Measurements from ENCODE around the gene ENKUR.
"Not testable (repeated sequence)": the region's sequence is repeated elsewhere in the genome, so short reads cannot be mapped to it uniquely, and the experiment has no call there.

ENKUR gene

DNA sequence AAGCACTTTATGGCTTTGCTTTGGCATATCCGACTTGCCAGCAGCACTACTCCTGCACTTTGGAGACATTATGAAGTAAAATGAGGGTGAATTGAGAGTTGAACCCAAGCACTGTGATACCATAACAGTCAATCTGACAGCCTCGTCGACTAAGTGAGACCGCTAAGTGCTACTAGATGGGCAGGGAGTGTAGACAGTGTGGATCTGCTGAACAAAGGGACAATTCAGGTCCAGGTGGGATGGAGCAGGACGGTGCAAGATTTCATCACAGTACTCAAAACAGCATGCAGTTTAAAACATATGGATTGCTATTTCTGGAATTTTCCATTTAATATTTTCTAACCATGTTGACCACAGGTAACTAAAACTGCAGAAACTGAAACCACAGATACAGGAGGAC, 42.8 kb downstream of the ENKUR start:
- DNase-seq (ENCODE audit: low read depth): no peak

DNA sequence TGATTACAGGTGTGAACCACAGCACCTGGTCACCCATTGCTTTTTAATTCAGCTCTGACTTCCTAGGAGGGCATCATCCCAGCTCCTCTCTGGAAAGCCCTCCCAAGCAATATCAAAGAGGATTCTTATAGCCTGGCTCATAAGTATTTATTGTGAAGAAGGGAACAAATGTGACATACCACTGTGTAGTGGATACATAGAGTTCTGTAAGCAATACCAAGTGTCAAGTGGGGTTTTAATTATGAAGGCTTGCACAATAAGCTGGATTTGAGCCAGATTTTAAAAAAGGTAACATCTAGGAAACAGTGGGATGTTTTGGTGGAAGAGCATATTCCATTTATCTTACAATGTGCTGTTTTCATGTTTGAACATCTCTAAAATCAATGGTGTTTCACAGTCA, 44.6 kb downstream of the ENKUR start:
- DNase-seq (ENCODE audit: low read depth): no peak

DNA sequence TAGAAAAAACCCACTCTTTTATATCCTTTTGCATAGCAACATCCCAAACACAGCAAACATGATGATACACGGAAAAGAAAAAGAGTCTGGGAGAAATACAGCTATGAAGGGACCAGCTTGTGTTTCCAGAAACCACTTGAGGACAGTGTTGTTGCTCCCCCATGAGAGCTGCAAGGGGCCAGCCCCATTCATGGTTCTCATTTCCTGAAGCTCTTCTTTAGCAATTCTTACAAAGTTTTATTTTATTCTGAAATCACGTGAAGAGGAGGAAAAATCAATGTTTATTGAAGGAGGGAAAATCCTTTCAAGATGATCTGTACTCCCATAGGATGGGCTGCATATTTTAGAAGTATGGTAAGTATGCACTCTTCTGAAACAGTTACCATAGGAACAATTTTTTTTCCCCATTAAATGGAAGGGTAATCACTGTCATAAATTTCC, 46.1 kb downstream of the ENKUR start:
- DNase-seq (ENCODE audit: low read depth): no peak

DNA sequence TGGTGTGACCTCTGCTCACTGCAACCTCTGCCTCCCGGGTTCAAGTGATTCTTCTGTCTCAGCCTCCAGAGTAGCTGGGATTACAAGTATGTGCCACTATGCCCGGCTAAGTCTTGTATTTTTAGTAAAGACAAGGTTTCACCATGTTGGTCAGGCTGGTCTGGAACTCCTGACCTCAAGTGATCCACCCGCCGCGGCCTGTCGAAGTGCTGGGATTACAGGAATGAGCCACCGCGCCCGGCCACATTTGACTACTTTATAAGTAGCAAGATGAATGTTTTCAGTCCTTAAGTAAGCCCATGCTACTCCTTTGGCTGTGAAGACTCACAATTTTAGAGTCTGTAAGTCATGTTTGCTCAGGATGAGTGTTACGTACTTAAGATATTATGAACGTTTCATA, 47.0 kb downstream of the ENKUR start:
- not testable (repeated sequence) for DNase-seq (ENCODE audit: low read depth)

DNA sequence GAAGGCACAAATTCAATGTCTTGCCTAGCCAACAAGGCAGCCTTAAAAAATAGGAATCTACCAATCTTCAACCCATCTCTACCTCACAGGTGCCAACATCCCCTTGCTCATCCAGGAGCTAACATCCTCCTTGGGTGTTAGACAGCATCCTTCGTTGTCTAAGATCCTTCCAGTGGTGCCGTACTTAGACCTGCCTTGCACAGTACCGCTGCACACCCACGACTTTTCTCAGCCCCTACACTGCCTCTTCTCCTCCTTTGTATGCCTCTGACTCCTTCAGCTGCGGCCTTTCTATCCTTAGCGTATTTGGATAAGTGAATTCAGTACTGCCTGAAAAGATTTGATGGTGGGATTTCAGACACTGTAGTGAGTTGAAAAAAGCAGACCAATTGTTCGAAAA, 47.6 kb downstream of the ENKUR start:
- DNase-seq (ENCODE audit: low read depth): no peak

DNA sequence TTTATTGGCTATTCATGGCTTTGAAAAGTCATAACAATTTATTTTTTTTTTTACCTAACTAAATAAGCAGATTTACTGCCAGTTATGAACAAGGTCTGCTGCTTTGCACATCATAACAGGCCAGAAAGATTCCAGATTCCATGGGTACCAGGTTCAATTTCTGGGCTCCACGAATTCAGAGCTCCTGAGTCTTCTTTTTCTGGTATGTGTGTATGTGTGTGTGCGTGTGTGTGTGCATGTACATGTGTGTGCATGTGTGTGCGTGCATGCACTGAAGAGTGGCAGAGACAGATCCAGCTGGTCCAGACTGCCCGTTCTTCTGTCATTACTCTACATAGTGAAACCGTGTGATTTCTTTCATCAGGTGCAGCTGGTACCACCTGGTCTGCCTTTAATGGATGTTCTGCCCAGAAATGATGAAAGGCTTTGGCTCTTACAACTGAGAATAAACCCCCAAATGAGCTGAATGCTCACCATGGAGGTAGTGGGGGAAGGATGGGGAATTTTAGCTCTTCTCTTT, 48.9 kb downstream of the ENKUR start:
- no peak for DNase-seq (ENCODE audit: low read depth)

DNA sequence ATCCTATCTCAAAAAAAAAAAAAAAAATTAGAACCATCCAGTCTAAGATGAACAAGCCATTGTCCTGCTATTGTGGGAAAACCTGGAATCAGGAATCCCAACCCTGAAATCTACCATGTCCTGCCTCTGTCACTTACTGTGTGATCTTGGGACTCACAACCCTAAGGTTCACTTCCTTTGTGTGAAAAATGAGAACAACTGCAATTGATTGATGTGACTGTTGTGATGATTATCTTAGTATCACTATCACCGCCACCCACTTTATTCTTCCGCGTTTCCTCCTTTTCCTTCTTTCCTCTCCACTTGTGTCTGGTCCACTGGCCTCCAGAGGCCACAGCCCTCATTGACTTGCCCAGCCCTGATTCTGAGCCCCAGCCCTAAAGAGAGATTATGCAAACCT, 50.9 kb downstream of the ENKUR start:
- DNase-seq (ENCODE audit: low read depth): no peak

DNA sequence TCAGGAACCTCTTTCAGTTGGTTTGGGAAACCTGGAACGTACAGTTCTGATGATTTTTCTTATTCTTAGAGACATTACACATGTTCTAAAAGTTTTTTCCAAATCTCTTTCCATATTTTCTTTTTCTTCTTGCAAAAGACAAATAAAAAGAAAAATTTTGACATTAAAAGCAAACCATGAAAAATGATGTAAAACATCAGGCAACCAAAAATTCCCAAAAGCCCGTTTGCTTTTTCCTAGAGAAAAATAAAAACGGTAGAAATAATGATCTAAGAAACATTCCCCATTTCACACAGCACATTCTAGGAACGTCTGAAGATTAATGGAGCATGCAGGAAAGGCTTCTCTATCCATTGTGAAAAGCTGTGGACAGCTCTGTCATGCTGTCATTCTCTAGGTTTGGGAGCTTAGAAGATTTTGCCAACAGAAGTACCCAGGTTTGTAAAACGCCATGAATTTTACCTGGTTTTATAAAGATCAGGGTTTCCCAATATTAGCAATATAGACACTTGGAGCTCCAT, 52.4 kb downstream of the ENKUR start:
- no peak for DNase-seq (ENCODE audit: low read depth)

DNA sequence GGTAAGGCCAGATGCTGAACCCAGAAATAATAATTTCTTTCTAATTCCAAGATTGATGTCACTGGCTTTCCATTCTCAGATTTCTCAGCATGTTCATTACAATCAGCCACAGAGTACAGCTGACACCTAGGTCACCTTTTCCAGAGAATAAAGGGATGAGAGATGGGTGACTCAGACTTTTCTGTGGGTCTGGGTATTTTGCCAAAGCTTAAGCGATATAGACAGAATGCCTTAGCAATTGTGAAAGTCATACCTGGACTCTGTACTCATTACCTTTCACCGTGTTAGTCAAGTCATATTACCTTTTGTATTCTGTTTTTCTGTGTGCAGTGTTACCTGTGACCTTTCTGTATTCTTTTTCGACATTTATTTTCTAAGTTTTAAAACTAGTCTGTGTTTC, 53.0 kb downstream of the ENKUR start:
- no peak for DNase-seq (ENCODE audit: low read depth)

DNA sequence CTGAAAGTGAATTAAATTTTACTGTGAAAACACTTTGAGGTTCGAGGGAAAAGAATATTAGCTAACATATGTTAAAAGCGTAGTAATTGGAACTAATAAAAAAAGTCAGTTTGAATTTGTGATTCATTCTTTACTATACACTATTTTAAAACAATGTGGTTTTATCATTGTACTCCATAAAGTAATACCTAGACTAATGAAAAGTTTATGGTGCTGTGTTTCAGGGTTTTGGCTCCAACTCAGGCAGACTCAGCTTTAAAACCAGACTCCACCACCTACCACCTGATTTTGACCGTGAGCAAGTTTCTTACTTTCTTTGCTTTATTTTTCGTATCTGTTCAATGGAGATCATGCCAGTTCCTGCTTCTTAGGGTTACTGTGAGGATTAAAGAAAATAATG, 54.4 kb downstream of the ENKUR start:
- no peak for DNase-seq (ENCODE audit: low read depth)

DNA sequence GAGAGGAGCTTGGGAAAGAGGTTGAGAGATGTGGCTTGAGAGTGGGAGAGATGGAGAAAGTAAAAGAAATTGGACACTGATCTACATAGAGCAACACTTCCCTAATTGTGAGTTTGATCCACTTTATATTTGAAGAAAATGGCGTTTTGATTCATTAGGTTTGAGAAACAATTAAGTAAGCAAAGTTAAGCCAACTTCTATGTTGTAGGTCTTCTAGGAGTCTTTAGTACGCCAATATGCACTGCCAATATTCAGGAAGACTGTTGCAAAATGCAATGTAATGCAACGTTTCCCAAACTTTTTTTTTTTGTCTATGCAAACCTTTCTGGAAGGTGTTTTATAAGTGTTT, 56.6 kb downstream of the ENKUR start:
- no peak for DNase-seq (ENCODE audit: low read depth)

DNA sequence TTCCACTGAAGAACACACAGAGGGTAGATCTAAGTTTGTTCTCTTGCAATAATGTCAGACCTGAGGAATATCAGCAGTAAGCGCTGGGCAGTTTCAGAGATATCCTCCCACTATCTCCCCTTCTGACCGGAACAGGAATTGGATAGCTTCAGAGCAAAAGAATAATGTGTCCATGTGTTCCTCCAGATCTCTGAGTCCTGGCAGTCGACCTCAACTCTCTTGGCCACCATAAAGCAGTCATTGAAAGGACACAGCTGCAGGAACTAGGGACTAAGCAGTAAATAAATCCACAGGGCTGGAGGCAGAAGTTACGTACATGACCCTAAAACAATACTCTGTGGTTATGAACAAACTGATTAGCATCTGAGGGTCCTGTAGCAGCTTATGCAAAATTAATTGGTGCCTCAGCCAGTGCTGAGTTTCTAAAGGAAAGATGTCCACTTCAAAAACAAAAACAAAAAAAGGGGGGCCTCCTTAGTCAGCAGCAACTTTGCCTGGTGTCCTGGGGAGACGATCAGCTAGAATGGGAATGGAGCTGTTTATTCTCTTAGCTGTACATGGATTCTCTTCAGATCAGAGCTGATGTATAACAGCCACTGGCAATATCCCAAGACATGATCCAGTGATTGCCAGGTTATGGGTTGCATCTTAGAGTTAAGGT, 57.1 kb downstream of the ENKUR start:
- DNase-seq (ENCODE audit: low read depth): no peak

DNA sequence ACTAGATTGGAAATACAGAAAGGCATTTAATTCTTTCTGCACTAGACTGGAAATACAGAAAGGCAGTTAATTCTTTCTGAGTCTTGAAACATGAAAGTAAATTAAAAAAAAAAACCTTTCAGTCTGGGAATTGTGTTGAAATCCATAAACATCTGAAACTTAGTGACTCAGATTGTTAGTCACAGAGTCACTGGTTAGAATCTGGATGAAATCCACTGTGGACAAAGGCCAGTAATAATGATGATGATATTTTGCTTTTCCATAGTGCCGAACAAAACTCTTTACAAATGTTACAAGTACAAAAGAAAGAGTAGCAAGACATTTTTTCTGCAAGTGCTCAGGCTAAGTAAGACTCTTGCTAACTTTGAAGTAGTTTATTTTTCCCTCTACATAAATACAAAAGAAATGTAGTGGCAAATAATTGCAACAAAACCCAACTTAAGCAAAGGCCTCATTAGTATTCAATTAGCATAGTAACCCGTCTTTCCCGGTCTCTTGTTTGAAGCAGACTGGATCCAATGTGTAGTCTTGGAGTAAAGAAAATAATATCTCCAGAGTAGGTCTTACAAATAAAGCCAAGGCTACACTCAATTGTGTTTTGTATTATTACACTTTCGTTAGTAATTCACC, 57.8 kb downstream of the ENKUR start:
- no peak for DNase-seq (ENCODE audit: low read depth)

DNA sequence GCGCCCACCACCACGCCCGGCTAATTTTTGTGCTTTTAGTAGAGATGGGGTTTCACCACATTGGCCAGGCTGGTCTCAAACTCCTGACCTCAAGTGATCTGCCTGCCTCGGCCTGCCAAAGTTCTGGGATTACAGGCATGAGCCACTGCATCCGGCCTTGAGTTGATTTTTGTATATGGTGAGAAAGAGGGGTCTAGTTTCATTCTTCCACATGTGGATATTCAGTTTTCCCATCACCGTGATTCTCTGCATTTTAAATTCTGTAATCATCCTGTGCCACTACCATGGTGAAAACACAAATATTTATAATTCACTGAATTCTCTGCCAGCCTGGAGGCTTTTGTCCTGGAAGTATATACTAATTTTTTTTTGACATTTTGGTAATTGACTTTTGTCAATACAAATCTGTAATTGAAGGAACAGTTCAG, 58.3 kb downstream of the ENKUR start:
- not testable (repeated sequence) for DNase-seq (ENCODE audit: low read depth)

DNA sequence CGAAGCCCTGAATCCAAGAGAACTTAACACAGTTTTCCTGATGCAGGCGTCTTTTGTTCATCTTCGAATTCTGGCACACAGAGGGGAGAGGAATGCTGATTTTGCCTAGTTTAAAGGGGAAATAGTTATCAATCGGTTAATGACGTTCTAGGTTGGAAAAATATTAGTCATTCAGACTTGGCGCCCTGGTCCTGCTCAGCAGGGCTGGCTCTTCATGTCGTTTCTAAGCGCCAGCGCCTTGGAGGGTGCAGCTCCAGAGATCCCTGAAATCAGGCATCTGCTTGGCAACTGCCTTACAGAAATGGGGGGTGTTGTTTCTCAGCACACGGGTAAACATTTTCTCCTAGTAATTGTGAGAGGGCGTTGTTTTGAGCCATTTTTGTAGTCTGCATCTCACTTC, 62.3 kb downstream of the ENKUR start:
- no peak for DNase-seq (ENCODE audit: low read depth)

DNA sequence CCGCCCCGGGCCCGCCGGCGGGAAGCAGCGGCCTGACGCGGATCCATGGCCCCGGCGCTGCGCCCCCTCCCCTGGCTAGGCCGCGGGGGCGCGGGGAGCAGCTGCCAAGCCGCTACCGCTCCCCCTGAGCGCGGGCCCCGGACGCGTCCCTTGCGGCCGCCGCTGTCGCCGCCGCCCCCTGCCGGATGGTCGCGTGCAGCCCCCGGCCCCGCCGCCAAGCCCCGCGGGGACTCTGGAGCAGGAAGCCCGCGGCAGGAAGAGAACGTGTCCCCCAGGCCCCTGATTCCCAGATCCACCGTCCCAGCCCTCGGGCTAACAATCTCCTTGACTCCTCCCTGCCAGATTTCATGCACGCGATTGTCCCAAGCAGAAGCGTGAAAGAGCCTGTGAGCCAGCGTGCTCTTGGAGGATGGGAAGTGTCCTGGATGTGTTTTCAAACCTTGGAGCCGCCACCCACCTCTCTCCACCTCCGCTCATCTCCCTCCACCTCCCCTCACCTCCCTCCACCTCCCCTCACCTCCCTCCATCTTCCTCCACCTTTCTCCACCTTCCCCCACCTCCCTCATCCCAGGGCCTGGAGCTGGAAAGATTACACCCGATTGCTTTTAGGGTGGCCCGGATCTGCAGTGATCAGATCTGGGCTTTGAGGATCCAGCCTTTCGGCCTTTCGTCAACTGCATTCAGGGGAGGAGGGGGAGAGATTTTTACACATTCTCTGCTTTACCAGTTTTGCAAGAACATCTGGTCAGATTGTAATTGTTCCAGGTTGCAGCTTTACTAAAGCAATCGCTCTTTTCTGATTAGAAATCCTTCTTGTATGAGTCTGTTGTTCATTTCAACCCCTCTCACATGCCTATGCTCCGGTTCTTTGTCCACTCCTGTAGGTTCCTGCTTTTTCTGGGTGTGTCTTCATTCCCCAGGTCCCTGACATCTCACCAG, 63.0 kb downstream of the ENKUR start:
- DNase-seq (ENCODE audit: low read depth): peak; percentile 36

DNA sequence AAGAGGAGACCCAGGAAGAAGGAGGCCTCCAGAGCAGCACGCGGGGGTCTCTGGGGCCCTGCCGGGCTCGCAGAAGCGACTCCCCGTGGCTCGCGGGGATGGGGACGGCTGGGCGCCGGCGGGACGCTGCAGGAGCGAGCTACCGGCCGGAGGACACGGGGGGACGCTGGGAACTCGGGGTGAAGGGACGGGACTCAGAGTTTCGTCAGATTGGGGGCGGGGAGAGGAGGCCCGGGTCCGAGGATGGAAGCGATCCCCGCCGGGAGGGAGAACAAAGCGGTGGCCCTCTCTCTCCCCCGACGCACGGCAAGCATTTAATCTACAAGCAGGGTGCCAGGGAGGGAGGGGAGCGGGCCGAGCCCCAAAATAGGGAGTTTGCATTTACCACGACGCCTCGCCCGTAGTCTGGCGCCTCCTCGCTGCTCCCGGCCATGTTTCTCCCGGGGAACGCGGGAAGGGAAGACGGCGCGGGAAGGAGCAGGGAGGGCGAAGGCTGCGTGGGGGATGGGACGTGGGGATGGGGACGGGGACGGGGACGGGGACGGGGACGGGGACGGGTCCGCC, 63.7 kb downstream of the ENKUR start, which contains the start of gene PRTFDC1:
TSS of gene PRTFDC1 (minus strand) at position 464 of the 564 bp plus-strand sequence. CDS start at position 433, 31 bp downstream.
- DNase-seq (ENCODE audit: low read depth): no peak

DNA sequence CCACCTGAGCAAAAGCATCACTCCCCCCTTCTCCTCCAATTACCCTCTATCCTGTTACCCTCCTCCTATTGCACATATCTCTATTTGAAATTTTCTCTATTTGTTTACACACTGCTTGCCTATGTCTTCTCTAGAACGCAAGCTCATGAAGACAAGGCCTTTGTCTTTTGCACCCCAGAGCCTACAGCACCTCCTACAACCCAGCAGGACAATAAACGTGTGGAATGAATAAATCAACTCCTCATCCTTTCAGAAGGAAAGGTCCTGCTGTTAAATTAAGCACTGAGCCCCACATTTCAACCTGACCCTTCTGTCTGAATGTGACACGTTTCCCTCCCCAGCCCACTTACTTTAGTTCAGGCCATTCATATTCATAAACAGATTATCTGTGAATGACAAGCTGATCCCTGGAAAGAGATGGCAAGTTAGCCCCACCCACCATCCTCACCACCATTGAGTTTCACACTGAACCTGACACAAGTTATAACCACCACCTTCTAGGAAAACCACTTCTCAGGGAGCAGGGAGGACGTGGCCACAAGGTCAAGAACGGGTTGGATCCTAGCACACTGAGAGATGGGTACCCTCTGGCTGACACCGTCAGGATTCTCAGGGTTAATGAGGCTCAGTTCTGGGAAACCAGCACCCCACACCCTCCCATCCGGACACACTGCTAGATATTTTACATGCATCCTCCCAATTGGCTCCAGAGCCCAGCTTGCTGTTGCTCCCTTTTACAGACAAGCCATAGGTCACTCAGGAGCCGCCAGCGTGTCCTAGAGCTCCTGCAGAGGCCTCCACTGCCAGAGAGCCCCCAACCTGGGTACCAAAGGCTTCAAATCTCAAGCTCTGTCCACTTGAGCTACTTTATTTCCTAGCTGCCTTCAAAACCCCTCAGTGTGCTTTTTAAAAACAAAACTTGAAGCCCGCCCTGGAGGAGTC, 64.5 kb downstream of the ENKUR start:
- DNase-seq (ENCODE audit: low read depth): no peak

DNA sequence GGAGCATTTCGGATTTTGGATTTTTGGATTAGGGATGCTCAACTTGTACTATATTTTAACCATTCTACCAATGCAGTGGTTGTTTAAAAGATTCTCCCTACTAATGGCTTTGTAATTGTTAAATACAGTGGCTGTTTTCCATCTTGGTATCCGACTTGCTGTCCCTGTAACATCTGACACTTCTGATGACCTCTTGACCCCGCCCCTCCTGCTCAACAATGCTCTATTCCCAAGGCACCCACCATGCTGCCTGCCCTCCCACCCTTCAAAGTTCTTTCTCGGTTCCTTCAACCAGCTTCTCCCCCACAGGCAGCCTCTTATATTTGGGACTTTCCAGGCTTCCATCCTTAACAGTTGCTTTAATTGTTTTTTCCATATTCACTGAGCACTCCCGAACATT, 65.5 kb downstream of the ENKUR start:
- no peak for DNase-seq (ENCODE audit: low read depth)

DNA sequence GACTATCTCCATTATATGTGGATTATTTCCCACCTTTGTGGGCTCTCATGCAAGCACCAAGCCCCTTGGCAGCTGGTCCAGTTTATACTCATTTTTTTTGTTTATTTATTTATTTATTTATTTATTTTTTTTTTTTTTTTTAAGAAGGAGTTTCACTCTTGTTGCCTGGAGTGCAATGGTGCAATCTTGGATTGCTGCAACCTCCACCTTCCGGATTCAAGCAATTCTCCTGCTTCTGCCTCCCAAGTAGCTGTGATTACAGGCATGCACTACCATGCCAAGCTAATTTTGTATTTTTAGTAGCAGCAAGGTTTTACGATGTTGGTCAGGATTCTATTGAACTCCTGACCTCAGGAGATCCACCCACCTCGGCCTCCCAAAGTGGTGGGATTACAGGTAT, 66.3 kb downstream of the ENKUR start:
- DNase-seq (ENCODE audit: low read depth): no peak
